GM21515 (cell line): ENCODE measurements around the gene MTRF1.

ENCODE experiments used
- ATAC-seq: cut with Tn5 transposase; IDR thresholded peaks from one replicate; pipeline ENCODE4 v1.9.1; 2021; ENCODE audit not compliant: unreplicated experiment

The MTRF1 gene

DNA sequence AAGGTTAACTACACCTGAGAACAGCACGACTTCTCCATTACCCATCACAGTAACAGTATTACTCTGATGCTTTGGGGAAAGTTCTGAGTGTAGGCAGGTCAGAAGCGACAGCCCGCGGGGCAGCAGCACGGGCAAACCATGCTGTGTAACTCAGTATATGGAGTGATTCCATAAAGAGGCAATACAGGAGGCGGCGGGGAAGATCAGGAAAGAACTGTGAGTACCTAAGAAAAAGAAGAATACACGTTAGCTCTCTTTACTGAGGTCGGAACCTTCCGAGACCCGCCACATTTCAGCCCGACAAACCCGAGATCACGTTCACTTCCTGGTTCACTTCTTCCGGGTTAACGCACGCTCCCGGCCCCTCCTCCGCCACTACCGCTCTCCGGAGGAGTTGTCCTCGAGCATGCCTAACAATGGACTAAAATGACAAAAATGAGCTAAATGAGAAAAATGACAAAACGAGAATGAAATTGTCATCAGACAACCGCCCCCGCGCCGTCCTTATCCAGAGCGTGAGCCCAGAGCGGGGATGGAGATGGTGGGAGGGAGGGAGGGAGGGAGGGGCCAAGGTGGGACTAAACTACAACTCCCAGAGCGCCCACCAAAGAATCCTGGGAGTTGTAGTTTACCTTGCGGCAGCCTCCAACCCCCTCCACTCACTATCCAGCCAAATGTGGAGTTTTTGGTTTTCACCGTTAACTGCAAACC, at the start of gene MTRF1:
Gene MTRF1, minus strand, starts transcription at position 316 of the 711 bp plus-strand sequence. CDS start 2,669 bp downstream, outside the sequence.
- ATAC-seq = peak; percentile 91

DNA sequence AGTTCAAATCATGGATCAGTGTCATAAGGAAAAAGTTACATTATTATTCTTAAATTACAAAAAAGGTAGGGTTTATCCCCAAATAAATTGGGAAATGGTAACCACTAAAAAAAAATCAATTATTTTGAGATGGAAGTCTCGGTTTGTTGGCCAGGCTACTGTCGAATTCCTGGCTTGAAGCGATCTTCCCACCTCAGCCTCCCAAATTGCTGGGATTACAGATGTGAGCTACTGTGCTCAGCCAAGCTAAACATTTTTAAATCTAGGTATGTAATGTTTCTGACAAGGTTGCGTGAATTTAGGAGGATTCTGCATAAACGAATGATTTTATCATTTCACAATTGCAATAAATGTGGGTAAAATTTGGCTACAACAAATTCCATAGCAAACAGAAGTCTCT, 49.7 kb upstream of the MTRF1 start:
- no peak for ATAC-seq

DNA sequence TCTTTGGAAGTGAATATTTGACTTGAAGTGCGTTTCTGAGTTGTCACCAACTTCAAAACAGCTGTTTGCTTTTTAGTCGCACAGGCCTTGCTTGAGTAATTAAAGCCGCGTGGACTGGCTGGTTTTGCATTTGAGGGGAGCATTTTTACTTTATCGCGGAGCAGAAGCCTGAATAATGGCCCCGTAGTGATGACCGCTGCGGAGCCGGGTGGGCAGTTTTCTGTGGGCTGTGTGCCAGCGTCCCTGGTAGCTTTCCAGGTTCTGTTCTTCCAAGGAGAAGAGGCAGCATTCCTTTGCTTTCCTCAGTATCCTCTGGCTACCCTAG, 48.8 kb upstream of the MTRF1 start:
- no peak for ATAC-seq

GRCh38 chr13:41311406-41312175, 48.2 kb upstream of the MTRF1 start:
- peak; percentile 46 for ATAC-seq

GRCh38 chr13:41310963-41311405, 47.6 kb upstream of the MTRF1 start, which contains the start of gene NAA16:
Gene NAA16 (plus strand): TSS chr13:41311267. CDS start chr13:41311529, 262 bp downstream.
- ATAC-seq = peak; percentile 72

DNA sequence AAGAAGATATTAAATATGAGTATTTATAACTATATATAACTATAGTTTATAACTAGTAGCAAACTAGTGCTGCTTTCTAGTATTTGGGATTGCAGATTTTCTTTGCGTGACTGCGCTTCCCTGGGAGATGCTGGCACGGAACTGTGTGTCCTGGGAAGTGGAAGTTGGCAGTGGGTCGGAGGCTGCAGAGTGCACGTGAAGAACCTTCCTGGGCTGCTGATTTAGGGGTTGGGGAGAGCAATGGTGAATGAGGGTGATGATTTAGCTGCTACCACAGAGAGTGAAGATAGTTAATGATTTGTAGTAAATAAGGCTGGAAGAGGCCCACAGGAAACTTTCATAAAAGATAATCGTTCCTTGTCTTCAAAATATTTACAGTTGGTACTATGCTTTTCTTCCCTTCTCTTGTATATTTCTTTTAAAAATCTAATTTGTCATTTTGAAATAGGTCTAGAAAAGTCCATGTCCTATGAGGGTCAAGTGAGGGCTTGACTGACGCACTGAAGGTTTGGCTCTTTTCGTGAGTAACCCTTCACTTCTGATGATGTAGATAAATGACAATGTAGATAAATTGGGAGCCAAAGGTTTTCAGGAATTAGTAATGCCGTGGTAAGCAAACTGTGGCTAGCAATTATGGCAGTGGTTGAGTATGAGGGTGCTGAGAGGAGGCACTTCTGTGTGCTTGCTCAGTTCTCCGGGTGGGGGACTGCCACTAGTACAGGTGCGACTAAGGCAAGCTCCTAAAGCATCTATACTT, 44.7 kb upstream of the MTRF1 start:
- no peak for ATAC-seq

DNA sequence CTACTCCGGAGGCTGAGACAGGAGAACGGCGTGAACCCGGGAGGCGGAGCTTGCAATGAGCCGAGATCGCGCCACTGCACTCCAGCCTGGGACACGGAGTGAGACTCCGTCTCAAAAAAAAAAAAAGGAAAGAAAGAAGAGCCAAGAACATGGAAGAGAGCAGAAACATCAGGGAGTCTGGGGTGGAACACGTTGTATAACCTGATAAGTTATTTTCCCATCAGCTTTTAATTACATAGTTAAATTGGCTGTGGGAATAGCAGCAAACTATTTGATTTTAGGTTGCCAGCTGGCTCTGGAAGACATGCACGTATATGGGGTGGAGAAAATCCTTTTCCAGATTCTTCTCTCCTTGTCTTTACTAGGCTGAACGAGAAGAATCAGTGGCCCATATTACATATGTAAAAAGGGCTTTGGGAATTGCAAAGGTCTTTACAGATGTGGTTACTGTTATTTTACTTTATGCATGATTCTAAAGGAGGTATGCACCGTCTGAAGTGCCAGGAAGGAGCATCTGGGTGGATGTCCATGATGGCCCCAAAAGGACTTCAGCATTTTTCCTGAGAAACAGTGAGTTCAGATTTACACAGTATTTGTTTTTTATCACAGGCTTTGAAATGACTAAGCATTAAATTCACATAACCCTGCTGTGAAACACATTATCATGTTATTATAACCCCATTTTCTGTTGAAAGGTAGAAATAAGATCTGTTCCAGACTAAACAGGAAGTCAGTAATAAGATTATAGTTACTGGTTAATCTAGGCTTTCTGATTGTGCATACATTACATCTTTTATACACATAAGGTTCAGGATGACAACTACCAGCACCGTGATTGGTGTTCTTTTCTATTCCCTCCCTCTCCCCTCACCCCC, 43.1 kb upstream of the MTRF1 start:
- no peak for ATAC-seq

GRCh38 chr13:41304551-41304950, 41.2 kb upstream of the MTRF1 start:
- ATAC-seq = no peak

- ATAC-seq = no peak
Observed at GRCh38 chr13:41302743-41303142, 39.4 kb upstream of the MTRF1 start.

DNA sequence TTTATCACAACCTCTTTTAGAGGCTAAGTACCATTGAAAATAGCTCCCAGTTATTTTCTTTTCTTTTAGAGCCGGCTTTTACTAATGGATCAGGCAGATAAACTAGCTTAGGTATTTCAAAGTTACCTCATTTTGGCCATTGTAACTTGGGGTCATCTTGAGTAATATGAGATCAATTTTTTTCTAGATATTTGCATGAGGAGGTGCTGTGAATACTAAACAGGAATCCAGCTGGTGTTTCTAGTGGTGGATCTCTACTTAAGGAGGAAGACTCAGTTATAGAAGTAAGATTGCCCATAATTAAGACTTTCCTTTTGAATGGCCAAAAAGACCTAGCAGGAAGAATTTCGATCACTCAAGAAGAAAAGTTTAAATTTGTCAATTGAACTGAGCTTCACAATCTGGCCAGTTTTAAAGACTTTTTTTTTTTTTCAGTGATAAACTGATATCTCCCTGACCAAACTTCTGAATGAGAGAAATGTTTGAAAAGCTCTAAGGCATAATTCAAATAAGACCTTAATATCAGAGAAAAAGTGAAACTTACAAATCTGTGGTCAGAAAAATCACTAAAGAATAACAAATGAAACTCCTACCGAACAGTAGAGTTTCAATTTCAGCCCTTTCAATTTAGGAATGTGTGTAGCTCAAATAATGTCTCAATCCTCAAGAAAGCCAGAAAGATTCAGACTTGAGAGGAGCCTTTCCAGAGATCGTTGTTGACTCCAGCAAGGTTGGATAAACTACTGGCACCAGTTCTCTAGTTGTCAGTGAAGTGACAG, 36.1 kb upstream of the MTRF1 start:
- ATAC-seq = no peak

DNA sequence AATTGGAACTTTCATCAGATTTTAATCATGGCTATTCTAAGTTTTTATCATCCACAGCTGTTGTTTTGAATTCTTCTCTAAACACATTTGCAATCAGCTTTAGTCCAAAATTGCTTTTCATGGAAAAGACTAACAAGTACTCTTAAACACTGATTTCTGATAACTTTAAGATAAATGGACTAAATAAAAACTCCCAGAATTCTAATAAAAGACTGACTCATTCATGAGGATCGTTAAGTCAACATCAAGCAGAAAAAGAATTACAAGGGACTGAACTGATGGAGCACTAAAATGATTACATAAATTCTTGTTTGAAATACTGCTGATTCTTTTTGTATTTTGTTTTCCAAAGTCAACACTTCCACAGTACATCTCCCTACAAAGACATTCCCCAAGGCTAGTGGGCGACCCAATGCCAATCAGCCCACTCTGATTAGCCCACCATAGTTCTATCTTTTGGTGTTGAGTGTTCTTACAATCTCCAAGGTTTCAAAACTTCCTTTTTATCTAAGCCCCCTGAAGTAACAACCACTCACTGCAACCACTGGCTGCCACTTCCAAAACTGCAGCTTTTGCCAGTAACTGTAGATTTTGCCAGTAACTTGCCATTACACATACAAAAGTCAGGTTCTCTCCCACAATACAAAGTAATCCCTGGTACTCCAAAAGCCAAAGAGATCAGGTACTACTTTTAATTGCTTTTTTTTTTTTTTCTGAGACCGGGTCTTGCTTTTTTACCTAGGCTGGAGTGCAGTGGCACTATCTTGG, 33.7 kb upstream of the MTRF1 start:
- no peak for ATAC-seq

GRCh38 chr13:41295973-41296372, 32.6 kb upstream of the MTRF1 start:
- ATAC-seq = no peak

DNA sequence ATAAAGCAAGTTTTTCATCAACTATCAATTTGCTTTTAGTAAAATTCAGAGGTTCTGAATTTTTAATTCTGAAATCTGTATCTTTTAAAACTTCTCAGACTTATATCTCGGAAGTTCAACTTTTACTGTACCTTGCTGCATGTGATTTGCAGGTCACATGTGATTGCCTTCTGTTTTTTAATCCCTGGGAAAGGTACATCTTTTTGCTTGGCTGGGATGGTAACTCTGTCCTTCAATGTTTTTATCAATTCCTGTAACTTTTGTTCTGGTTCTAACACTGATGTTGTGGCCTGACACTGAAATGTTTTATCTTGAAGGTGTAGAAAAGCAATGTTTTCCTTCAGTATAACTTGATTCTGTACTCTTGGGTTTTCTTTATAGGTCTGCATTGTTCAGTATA, 31.5 kb upstream of the MTRF1 start:
- ATAC-seq = no peak

DNA sequence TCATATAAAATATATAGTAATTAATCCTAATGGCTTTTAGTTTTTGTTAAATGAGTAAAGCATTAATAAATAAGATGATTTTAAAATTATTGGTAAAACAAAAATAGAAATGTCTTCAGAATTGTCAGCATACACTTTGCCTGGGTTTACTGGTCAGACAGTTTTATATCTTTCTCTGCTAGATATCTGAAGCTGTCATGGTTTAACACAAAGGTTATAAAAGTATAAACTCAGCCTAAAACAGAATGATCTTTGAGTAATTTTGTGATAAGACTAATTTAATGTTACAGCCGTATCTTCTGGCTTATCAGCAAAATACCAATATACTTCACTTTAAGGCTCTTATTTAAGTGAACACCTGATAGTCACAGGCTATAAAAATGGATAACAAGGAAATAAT, 29.9 kb upstream of the MTRF1 start:
- no peak for ATAC-seq

- no peak for ATAC-seq
Observed at GRCh38 chr13:41291246-41291645, 27.9 kb upstream of the MTRF1 start.

DNA sequence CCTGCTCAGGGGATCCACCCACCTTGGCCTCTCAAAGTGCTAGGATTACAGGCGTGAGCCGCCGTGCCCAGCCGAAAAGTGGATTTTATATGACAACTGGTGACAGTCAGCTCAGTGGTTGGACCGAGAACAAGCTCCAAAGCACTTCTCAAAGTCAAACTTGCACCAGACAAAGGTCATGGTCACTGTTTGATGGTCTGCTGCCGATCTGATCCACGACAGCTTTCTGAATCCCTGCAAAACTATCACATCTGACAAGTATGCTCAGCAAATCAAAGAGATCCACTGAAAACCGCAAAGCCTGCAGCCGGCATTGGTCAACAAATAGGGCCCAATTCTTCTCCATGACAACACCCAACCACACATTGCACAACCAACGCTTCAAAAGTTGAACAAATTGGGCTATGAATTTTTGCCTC, 26.1 kb upstream of the MTRF1 start:
- no peak for ATAC-seq

DNA sequence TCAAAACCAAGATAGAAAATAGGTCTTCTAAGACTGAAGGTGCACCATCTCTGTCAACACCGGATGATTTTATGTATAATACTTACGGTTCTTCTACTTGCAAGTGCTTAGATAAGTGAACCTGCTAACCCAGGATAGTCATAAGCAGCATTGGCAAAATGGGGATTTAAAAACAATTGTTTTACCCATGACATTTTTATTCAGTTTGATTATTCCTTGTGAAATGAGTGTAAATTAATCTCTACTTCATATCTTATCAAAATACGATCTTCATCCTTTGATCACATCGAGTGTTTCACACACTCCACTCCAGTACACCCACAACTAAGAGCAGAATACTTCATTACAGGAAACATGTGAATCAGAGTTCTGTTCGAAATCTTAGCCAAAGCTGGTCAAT, 23.0 kb upstream of the MTRF1 start:
- ATAC-seq = no peak

DNA sequence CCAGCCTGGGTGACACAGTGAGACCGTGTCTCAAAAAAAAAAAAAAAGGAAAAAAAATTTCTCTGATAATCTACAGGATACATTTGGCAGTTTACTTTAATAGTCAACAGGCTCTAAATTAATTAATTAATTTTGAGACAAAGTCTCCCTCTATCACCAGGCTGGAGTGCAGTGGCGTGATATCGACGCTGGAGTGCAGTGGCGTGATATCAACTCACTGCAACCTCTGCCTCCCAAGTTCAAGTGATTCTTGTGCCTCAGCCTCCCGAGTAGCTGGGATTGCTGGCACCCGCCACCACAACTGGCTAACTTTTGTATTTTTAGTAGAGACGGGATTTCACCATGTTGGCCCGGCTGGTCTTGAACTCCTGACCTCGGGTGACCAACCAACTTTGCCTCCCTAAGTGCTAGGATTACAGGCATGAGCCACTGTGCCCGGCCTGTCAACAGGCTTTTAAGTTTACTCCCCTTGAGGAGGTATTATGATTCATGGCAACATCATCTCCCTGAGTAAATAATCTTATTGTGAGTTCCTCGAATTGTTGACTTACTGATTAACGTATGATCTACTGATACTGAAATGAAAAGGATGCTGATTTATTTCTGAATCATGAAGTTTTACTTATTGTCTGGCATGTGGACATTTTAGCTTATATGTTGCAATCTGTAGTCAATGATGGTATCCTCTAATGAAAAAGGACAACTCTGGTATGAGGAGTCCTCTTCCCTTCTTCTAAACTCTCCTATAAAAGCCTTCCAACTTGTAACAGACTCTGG, 21.3 kb upstream of the MTRF1 start:
- ATAC-seq = no peak
